ENCODE data around the gene NAA11. TPM values are rescaled to one million over a fixed set of nuclear protein-coding genes. Genes with fewer than 3 reads are reported as not detected.

NAA11 gene
- total RNA-seq, 1 donor from 2014 or later: not detected

GRCh38 chr4:79331126-79331876, 5.4 kb upstream of the NAA11 start:
- DNase-seq (no peak), ATAC-seq (no peak)
- no peak for TF ChIP-seq CTCF (IDR thresholded peaks at IDR 0.05)
- H3K27me3 ChIP-seq: no peaks in the 10 kb centered on the region
- H3K36me3 ChIP-seq: no peaks in the 10 kb centered on the region
- intact Hi-C loops (cut with DNase I): no loop called here
- H3K4me1 ChIP-seq: no peaks in the 10 kb centered on the region
- H3K4me3 ChIP-seq: no peak overlapping the region
- no peaks in the 10 kb centered on the region for H3K9me3 ChIP-seq
- H3K27ac ChIP-seq: no peak overlapping the region

GRCh38 chr4:79330720-79331119, 4.9 kb upstream of the NAA11 start:
- DNase-seq: no peak
- ATAC-seq: no peak
- Histone ChIP-seq H3K27me3 (no peaks in the 10 kb centered on the region), H3K4me1 (no peaks in the 10 kb centered on the region), H3K36me3 (no peaks in the 10 kb centered on the region), H3K9me3 (no peaks in the 10 kb centered on the region), H3K4me3 (no peak overlapping the region), H3K27ac (no peak overlapping the region)
- intact Hi-C loops (cut with DNase I): no loop called here
- no peak for TF ChIP-seq CTCF (IDR thresholded peaks at IDR 0.05)

- no peak overlapping the region for H3K4me3 ChIP-seq
- no peak overlapping the region for H3K27ac ChIP-seq
- intact Hi-C loops (cut with DNase I): no loop called here
- H3K27me3 ChIP-seq: no peaks in the 10 kb centered on the region
- no peak for DNase-seq
- no peak for TF ChIP-seq CTCF (IDR thresholded peaks at IDR 0.05)
- H3K4me1 ChIP-seq: no peaks in the 10 kb centered on the region
- no peaks in the 10 kb centered on the region for H3K9me3 ChIP-seq
- H3K36me3 ChIP-seq: no peaks in the 10 kb centered on the region
- ATAC-seq: no peak
These were observed 425 bp downstream of the NAA11 start for GRCh38 chr4:79325436-79325835.

- intact Hi-C loops (cut with DNase I): no loop called here
- no peak overlapping the region for H3K4me3 ChIP-seq
- no peak overlapping the region for H3K27ac ChIP-seq
- H3K27me3 ChIP-seq: no peaks in the 10 kb centered on the region
- no peaks in the 10 kb centered on the region for H3K36me3 ChIP-seq
- no peak for ATAC-seq
- no peaks in the 10 kb centered on the region for H3K4me1 ChIP-seq
- no peaks in the 10 kb centered on the region for H3K9me3 ChIP-seq
- TF ChIP-seq CTCF (IDR thresholded peaks at IDR 0.05): no peak
- DNase-seq: no peak
These were observed 5.9 kb downstream of the NAA11 start for GRCh38 chr4:79319975-79320374.

- no peak for ATAC-seq
- no peaks in the 10 kb centered on the region for H3K4me1 ChIP-seq
- no peak for TF ChIP-seq CTCF (IDR thresholded peaks at IDR 0.05)
- H3K27me3 ChIP-seq: no peaks in the 10 kb centered on the region
- no peak overlapping the region for H3K27ac ChIP-seq
- no peak overlapping the region for H3K4me3 ChIP-seq
- no peak for DNase-seq
- H3K9me3 ChIP-seq: no peaks in the 10 kb centered on the region
- no peaks in the 10 kb centered on the region for H3K36me3 ChIP-seq
- intact Hi-C loops (cut with DNase I): no loop called here
These were observed 8.2 kb downstream of the NAA11 start for GRCh38 chr4:79317711-79318110.

GRCh38 chr4:79315891-79316290, 10.0 kb downstream of the NAA11 start:
- Histone ChIP-seq H3K4me3 (no peak overlapping the region), H3K9me3 (no peaks in the 10 kb centered on the region), H3K36me3 (no peaks in the 10 kb centered on the region), H3K27ac (no peak overlapping the region), H3K27me3 (no peaks in the 10 kb centered on the region), H3K4me1 (no peaks in the 10 kb centered on the region)
- ATAC-seq: no peak
- no peak for TF ChIP-seq CTCF (IDR thresholded peaks at IDR 0.05)
- intact Hi-C loops (cut with DNase I): no loop called here
- DNase-seq: no peak
